HUES6 (cell line): Measurements from ENCODE around the gene FAM120B.

Experiments used
- H3K27ac ChIP-seq: 2 replicates; pipeline ENCODE4 v1.7.0; 2013; ENCODE audit warnings: low read depth, mild to moderate bottlenecking, low read length, inconsistent platforms
- H3K27me3 ChIP-seq: 2 replicates; pipeline ENCODE4 v1.6.1; 2013; ENCODE audit warnings: low read length; ENCODE audit not compliant: control insufficient read depth, insufficient read depth
- H3K36me3 ChIP-seq: 2 replicates; pipeline ENCODE4 v1.6.1; 2013; ENCODE audit warnings: low read length; ENCODE audit not compliant: control insufficient read depth, insufficient read depth
- H3K4me1 ChIP-seq: 2 replicates; pipeline ENCODE4 v1.6.1; 2013; ENCODE audit warnings: low read length; ENCODE audit not compliant: control insufficient read depth, insufficient read depth
- H3K4me3 ChIP-seq: 2 replicates; pipeline ENCODE4 v1.5.1; 2013; ENCODE audit warnings: low read depth, low read length
- H3K9ac ChIP-seq: one replicate; pipeline ENCODE4 v1.6.1; 2013; ENCODE audit warnings: mild to moderate bottlenecking, low read length
- H3K9me3 ChIP-seq: 2 replicates; pipeline ENCODE4 v1.6.1; 2013; ENCODE audit warnings: low read depth, low read length; ENCODE audit not compliant: control insufficient read depth, insufficient read depth

FAM120B gene

DNA sequence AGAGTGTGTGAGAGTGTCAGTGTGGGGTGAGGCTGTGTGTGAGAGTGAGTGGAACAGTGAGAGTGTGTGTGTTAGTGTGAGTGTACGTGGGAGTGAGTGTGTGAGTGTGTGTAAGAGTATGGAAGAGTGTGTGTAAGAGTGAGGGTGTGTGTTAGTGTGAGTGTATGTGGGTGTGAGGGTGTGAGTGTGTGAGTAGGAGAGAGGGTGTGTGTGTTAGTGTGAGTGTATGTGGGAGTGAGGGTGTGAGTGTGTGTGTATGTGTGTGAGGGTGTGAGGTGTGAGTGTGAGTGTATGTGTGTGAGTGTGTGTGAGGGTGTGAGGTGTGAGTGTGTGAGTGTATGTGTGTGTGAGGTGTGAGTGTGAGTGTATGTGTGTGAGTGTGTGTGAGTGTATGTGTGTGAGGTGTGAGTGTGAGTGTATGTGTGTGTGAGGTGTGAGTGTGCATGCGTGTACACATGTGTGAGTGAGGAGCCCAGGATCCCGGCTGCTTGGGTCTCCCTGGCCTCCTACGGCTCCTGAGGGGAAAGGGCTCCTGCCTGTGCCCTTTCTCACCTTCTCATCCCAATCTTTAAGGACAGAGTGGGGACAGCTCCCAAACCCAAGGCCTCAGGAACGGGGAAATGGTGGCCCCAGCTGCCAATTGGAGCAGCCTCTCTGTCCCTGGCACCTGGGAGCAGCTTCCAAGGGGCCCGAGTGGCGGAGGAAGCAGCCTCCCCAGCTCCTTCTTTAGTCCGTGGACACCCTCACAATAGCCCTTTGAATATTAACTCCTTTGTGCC is 146.4 kb downstream of the FAM120B start:
- Histone ChIP-seq H3K27me3 (no peaks in the 10 kb centered on the region), H3K4me3 (no peak overlapping the region), H3K27ac (no peak overlapping the region), H3K4me1 (peaks cover 6% of the 10 kb centered on the region; the same call in 1 of the 2 replicates), H3K36me3 (no peaks in the 10 kb centered on the region), H3K9me3 (peaks cover 3% of the 10 kb centered on the region; the same call in 1 of the 2 replicates), H3K9ac (no peak overlapping the region)

- Histone ChIP-seq H3K4me1 (peaks cover 6% of the 10 kb centered on the region; the same call in 1 of the 2 replicates), H3K36me3 (no peaks in the 10 kb centered on the region), H3K4me3 (no peak overlapping the region), H3K27ac (no peak overlapping the region), H3K9me3 (peaks cover 3% of the 10 kb centered on the region; the same call in 1 of the 2 replicates), H3K9ac (no peak overlapping the region), H3K27me3 (no peaks in the 10 kb centered on the region)
Observed at GRCh38 chr6:170453586-170454511, 147.3 kb downstream of the FAM120B start.

- Histone ChIP-seq H3K27ac (no peak overlapping the region), H3K36me3 (no peaks in the 10 kb centered on the region), H3K9ac (no peak overlapping the region), H3K27me3 (peaks cover 3% of the 10 kb centered on the region; the same call in 1 of the 2 replicates), H3K9me3 (peaks cover 3% of the 10 kb centered on the region; the same call in 1 of the 2 replicates), H3K4me1 (peaks cover 6% of the 10 kb centered on the region; the same call in 1 of the 2 replicates), H3K4me3 (no peak overlapping the region)
Observed at GRCh38 chr6:170454512-170455285, 148.1 kb downstream of the FAM120B start.

DNA sequence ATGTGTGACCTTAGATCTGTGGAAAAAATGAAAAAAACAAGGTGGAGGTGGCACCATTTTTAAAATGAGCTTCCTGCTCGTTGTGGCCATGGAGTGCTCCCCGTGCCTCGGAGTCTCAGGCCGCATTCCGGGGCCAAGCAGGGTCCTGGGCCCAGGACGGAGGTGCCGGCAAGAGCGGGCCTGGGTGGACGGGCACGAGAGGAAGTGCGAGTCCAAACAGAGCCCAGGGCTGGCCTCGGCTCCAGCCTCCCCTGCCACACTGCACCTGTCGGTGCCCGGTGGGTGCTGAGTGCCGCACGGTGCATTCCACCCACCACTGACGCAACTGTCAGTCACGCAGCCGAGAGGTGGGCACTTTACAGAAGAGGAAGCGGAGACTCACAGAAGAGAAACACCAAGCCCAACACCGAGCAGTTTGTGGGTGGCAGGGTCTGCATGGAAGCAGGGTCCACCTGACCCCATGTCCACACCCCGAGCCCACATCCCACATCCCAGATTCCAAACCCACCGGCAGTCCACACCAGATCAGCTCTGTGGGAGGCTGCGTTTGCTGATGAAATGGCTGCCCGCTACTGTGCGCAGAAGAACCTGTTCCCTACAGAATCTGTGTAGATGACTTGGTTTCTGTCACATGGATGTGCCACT is 148.9 kb downstream of the FAM120B start:
- H3K9ac ChIP-seq, result no peak overlapping the region
- H3K4me3 ChIP-seq, result no peak overlapping the region
- no peak overlapping the region for H3K27ac ChIP-seq
- H3K36me3 ChIP-seq, result no peaks in the 10 kb centered on the region
- peaks cover 3% of the 10 kb centered on the region; the same call in 1 of the 2 replicates for H3K9me3 ChIP-seq
- H3K4me1 ChIP-seq, result peaks cover 6% of the 10 kb centered on the region; the same call in 1 of the 2 replicates
- H3K27me3 ChIP-seq, result peaks cover 3% of the 10 kb centered on the region; the same call in 1 of the 2 replicates

- H3K27ac ChIP-seq, result no peak overlapping the region
- peaks cover 3% of the 10 kb centered on the region; the same call in 1 of the 2 replicates for H3K27me3 ChIP-seq
- no peak overlapping the region for H3K9ac ChIP-seq
- no peaks in the 10 kb centered on the region for H3K36me3 ChIP-seq
- no peak overlapping the region for H3K4me3 ChIP-seq
- H3K4me1 ChIP-seq, result peaks cover 6% of the 10 kb centered on the region; the same call in 1 of the 2 replicates
- H3K9me3 ChIP-seq, result peaks cover 3% of the 10 kb centered on the region; the same call in 1 of the 2 replicates
Observed at GRCh38 chr6:170456334-170456733, 149.8 kb downstream of the FAM120B start.
